HS-5 (cell line): ENCODE results near the gene CFAP54.
"Not testable (repeated sequence)": the region's sequence is repeated elsewhere in the genome, so short reads cannot be mapped to it uniquely, and the experiment has no call there.

Source experiments
- DNase-seq: peaks from one replicate; pipeline ENCODE4 v3.0.0-alpha.2; 2012; ENCODE audit warnings: low read depth

Gene CFAP54

DNA sequence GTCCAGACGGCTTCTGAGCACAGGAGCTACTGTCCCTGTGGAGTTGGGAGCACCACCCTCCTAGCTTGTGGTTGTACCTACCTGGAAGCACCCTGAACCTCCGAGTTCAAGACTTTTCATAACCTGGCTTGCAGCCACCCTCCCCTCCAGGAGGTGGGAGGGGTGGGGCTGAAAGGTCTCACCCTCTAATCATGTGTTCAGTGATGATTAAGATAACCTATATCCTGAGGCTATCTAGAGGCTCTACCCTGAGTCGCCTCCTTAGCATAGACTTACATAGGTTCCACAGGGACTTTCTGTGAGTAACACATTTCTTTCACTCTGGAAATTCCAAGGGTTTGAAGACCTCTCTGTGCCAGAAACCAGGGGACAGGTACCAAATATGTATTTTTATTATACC lies 146.5 kb downstream of the CFAP54 start:
- DNase-seq, result no peak

DNA sequence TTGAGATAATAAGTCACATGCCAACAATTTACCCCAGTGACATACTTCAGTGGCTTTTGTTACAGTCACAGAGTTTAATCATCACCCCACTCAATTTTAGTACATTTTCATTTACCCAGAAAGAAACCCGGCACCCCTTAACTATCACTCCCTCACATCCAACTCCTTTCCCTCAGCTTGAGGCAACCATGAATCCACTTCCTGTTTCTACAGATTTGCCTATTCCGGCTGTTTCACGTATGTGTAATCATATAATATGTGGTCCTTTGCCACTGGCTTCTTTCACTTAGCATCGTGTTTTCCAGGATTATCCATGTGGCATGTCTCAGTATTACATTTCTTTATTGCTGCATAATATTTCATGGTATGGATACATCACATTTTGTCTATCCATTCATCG lies 147.5 kb downstream of the CFAP54 start:
- no peak for DNase-seq

DNA sequence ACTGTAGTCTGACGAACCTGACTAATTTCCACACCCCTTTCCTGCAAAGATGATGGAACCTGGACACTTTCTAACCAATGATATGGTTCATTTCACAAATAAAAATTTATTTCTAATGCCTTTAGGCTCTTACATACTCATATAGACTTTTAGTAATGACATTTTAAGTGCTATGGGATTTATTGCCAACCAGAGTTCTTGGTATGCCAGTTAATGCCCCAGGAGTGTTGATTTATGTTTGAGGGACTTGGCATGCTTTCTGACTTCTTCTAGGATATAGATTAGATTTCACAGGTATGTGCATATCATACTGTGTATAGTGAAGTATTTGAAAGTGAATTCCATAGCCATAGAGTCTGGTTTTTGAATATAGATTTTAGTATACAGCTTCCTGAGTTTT lies 159.5 kb downstream of the CFAP54 start:
- DNase-seq, result no peak

DNA sequence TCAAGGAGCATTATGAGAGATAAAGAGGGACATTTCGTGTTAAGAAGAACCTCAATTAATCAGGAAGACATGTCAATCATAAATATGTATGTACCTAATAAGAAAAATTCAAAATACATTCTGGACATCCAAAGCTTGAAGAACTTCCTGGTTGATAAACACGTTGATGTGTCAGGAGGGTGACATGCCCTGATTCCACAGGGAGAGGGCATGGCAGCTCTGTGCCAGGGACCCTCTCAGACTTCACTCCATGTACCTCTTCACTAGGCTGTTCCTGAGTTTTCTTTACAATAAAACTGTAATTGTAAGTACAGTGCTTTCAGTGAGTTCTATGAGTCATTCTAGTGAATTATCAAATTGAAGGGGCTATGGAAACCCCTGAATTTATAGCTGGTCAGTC lies 163.5 kb downstream of the CFAP54 start:
- no peak for DNase-seq

DNA sequence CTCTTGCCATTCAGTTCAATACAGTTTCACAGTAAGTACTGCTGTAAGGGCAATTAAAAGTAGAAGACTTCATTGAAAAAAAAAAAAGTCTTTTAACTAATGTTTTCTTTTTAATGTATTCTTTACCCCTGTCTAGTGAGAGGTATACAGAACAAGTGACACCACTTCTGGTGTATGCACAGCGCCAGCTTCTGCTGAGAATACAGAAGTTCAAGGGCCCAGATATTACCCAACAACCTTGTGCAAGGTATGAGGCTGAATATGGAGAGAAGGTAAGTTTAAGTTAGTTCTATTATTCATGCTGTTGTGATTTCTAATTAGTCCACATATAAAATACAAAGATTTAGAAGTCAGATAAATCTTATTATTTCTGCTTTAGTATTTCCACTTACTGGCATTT lies 168.7 kb downstream of the CFAP54 start:
- no peak for DNase-seq

DNA sequence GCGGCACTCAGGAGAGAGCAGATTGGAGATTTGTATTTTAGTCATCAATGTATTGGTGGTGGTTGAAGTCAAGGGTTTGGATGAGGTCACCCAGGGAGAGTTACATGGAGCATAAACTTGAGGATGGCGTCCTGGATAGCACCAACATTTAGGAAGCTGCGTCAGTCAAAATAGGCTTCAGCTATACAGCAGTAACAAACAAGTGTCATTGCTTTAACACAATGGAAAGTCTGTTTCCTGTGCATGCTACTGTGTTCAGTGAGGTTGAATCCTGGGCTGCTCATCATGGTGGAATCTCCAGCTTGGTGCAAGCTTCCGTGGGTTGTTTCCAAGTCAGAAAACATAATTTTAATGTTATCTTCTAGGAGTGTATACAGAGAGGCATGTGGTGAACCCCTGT lies 180.4 kb downstream of the CFAP54 start:
- DNase-seq, result no peak

DNA sequence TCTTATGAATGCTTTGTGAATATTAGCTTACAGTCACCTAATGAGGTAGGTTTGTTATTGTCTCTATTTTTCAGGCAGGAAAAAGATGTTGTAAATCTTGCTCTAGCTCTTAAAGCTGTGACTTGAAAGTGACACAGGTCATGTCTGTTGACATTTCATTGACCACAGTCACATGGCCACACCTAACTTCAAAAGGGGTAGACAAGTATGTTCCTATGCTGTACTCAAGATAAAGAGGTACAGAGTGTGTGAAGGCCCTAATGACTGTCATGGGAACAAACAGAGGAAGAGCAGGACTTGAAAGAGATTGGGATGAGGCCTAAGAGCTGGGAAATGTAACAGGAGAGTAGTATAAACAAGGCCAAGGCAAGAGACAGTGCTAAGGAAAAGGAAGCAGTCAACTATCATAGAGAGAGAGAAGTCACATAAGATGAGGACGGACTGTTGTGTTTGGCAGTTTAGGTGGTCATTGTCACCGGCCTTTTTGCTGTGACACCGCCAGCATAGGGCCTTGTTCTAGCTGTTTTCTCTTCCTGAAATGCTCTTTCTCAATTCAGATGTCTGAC lies 181.0 kb downstream of the CFAP54 start:
- DNase-seq, result no peak

DNA sequence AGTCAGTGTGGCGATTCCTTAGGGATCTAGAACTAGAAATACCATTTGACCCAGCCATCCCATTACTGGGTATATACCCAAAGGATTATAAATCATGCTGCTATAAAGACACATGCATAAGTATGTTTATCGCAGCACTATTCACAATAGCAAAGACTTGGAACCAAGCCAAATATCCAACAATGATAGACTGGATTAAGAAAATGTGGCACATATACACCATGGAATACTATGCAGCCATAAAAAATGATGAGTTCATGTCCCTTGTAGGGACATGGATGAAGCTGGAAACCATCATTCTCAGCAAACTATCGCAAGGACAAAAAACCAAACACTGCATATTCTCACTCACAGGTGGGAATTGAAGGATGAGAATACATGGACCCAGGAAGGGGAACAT lies 186.1 kb downstream of the CFAP54 start:
- DNase-seq, result not testable (repeated sequence)

DNA sequence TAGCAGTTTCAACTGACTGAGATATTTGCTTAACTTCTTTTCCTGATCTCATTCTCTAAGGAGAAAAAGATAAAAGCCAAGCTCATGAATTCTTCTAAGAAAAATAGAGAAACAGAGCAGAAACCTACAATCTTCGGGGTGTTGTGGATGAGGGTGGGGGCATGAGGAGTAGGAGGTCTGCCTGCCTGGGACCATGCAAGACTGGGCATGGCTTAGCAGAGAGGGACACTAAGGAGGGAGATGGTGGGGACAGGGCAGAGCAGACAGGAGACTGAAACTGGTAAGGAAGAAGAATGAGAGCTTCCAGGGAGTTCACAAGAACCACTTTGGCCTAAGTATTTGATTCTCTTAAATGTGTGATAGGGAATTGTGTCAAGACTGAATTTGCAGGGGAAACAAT lies 188.0 kb downstream of the CFAP54 start:
- DNase-seq, result no peak

DNA sequence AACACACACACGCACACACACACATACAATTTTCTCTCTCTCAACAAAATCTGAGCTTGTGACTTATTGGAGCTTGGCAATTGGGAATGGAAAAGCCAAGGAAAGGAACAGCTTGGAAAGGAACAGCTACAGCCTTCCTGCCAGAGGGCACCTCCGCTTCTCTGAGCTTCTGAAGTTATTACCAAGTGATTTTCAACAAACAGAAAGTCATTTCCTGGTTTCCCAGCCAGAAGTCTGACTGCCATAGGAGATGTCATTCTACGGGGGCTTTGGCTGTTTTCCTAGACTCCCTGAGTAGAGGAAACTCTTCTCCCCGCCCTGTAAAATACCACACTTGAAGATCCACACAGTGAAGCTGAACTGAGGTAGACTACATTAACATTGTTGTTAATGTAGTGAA lies 198.3 kb downstream of the CFAP54 start:
- no peak for DNase-seq

DNA sequence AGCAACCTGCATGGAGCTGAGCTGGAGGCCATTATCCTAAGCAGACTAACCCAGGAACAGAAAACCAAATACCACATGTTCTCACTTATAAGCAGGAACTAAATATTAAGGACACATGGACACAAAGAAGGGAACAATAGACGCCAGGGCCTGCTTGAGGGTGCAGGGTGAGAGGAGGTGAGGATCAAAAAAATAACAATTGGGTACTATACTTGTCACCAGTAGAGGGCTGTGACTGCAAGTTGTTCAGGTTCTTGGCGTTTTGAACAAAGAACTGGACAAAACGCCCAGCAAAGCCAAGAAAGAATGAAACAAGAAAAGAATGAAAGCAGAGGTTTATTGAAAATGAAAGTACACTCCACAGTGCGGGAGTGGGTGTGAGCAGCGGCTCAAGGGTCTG lies 209.1 kb downstream of the CFAP54 start:
- no peak for DNase-seq

DNA sequence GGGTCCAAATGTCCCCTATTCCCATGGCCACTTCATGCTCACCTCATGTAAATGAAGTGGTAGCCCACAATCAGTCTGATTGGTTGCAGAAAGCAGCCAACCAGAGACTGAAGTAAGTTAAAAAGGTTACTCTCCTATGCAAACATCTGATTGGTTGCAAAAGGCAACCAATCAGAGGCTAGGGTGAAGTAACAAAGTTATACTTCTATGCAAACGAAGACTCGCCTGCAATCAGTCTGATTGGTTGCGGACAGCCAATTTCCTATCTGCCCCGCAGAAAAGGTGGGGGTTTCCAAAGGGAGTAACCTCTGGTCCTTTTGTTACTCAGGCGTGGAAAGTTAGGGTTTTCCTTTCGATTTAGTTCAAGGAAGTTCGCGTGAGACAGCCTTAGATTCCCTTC lies 209.6 kb downstream of the CFAP54 start:
- no peak for DNase-seq

DNA sequence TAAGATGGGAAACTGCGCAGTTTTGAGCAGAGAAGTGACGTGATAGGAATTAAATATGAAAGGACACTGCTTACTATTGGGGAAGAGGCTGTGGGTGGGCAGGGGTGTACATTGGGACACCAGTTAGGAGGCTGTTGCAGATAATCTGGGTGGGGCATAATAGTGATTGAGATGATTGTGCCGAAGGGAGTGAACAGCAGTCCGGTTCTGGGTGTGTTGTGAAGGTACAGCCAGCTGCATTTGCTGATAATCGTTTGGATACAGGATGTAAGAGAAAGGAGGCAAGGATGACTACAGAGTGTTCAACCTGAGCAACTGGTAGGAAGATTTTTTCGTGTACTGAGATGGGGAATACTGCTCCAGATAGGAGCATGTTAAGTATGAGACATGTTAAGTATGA lies 212.5 kb downstream of the CFAP54 start:
- no peak for DNase-seq

DNA sequence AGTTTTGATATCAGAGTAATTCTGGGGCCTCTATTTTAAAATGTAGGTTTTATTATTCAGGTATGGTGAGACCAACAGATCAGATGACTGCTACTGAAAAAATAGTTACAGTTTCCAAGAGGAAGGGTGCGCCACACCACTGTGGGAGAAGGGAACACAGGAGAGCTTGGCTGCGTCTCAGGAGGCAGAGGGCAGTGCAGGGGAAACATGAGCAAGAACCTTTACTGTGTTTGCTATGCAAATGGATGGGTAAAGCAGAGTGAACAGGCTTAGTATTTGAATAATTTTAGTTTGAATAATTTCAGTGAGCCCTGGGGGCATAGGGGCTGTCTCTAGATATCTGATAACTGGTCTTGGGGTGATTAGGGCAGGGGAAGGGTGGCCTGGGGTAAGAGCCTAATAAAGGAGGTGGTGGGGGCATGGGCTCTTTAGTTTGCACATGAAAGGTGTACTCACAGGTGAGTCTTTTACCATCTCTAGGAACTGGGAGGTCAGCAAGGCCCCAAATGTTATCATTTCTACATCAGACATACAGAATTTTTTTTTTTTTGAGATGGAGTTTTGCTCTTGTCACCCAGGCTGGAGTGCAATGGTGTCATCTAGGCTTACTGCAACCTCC lies 220.9 kb downstream of the CFAP54 start:
- no peak for DNase-seq

DNA sequence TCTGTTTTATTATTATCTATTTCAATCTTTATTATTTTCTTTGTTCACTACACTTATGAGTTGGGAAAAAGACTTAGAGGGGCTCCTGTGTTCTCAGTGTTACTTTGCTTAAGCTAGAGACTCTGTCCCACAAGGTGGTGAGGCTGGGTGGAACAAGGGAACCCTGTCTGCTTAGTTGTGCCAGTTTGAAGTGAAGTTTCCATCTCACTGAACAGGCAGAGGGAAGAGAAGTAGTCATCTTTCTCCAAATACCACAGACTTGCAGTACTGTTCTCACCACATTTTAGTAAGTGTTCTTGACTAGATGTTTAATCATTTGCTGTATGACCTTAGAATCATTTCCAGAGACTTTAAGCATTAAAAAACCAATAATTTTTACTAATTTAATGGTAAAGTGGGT lies 222.0 kb downstream of the CFAP54 start:
- DNase-seq, result no peak

DNA sequence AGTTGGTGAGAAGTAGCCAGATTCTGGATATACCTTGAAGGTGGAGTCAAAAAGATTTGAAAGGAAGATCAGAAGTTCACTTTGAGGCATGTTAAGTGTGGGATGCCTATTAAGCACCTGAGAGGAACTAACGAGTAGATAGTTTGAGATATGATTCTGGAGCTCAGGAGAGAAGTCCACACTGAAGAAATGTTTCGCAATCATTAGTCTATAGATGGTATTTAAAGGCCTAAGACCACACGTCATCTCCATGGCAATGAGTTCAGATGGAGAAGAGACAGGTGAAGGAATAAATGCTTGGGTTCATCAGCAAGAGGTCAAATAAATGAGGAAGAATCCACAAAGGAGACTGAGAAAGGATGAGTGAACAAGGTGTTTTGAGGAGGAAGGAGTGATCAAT lies 224.8 kb downstream of the CFAP54 start:
- no peak for DNase-seq

DNA sequence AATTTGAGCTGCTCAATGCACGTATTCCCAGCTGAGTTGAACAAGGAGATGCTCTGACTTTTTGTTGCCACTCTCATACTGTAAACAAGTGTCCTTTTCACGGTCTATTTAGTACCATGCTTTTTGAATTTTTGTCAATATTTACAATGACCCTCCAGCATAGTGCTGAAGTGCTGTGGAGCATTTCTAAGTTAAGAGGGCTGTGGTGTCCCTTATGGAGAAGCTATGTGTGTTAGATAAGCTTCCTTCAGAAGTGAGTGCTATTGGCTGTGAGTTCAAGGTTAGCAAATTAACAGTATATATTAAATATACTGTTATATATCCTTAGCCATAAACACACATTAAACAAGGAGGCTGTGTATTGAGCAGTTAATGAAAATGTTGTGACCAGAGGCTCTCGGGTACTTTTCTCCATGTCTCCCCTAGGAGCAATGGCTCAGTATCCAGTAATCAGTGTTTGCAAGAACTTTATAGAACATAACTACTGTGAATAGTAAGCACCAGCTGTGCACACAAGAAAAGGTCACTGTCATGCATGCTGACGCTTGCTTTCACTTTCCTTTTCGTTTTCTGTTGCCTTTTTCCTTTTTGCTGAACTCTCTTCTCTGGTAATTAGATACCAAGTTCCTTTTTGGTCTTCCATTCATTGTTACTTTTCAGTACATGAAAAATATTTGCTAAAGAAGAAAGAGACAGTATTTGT lies 230.4 kb downstream of the CFAP54 start:
- DNase-seq, result no peak

DNA sequence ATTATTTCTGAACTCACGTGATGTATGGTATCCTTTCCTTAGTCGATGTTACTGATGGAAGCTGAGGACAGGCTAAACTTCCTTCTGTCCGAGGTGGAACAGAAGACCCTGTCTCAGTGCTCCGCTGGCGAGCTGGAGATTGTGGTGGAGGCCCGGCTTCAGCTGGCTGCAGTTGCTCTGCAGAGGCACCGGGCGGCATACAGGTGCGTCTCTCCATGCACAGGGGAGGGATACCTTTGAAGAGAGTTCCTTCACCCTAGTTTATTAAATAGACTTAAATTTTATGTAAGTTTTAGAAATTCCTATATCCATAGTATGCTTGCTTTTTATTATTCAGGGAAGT lies 231.0 kb downstream of the CFAP54 start:
- no peak for DNase-seq

DNA sequence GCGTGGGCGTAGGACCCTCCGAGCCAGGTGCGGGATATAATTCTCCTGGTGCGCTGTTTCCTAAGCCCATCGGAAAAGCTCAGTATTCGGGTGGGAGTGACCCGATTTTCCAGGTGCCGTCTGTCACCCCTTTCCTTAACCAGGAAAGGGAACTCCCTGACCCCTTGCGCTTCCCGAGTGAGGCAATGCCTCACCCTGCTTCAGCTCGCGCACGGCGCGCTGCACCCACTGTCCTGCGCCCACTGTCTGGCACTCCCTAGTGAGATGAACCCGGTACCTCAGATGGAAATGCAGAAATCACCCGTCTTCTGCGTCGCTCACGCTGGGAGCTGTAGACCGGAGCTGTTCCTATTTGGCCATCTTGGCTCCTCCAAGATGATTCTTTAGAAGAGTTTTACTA lies 240.1 kb downstream of the CFAP54 start:
- DNase-seq, result not testable (repeated sequence)

DNA sequence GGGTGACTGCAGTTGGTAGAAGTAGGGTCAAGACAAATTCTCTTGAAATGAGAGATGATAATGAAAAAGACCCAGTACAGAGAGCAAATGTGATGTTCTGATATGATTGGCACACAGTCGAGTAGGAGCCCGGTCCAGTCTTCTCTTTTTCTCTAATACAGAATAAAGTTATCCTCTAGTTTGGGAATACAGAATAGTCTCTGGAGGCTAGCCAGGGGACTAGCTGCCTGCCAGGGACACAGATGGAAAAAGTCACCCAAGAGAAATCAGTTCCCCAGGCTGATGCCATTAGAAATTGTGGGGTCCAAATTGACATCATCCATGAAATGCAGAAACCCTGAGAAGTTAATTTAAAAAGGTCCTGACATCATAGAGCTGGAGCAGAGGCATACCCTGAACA lies 240.5 kb downstream of the CFAP54 start:
- no peak for DNase-seq

DNA sequence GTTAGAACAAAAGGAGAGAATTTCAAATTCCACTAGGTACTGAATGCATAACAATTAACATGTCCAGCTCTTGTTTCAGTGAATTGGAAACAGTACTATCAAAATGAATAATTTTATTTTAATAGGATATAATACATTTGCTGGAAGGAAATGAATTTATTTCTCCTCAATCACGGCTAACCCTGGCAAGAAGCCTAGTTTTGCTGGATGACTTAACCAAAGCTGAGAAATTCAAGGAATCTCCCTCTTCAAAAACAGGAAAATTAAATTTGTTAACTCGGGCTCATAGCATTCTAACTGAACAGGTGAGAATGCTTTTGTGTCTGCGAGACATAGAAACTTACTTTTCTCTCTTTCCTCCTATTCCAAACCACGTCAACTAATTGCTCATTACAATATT lies 254.2 kb downstream of the CFAP54 start:
- DNase-seq, result no peak

DNA sequence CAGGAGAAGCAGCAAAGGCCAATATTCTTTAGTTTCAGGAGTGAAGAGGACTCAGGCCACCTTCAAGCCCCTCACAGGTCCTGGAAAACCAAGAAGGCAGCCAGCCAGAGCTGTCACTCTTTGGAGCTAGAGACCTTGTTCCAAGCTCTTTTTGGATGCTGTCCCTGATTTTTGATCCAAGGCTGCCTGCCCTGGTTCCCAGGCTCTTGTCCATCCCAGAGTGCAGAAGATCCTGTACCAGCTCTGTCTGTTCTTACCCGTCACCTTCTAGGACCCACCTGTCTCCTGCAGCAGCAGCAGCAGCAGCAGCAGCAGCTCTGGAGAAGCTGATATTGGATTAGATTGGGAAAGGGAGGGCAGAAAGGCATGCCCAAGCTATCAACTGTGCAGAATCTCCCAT lies 260.6 kb downstream of the CFAP54 start:
- DNase-seq, result no peak

DNA sequence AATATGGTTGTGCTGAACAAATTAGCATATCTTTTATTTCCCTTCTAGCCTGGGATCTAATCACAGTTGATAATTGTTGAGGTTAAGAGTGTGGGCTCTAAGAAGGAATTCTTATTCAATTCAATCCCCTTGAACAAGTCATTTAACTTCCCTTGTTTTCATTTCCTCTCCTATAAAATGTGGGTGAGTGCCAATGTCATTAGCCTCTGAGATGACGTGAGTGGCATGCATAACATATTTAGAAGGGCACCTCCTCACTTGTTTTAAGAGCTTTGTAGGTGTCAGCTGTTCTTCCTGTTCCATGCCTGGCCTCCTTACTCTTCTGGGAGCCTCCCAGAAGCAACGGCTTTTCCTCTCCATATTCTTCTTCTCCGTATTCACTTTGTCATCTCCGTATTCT lies 262.2 kb downstream of the CFAP54 start:
- no peak for DNase-seq

DNA sequence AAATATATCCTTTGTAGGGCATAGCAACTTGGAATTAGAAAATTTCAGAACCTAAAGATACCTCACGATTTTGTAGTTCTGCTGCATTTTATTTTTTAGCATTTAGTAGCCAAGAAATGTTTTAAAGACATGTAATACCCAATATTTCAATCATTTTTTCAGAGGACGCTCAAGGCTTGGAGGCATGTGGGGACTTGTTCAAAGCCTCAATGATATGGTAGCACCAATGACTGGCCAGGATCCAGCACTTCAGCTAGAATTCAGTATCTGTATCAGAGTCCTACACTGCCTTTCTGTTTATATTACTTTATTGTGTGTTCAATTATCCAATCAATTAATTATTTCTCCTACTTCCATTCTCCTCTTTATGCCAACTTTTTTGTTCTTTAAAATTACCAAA lies 262.8 kb downstream of the CFAP54 start:
- no peak for DNase-seq
